A549 treated with RU486 at 1 μM for 4 hours (cell line): ENCODE measurements around the gene AGRP. TPM values are rescaled to one million over a fixed set of nuclear protein-coding genes. Genes with fewer than 3 reads are reported as not detected.

Experiments used
- total RNA-seq: library from RNA; stranded (reverse); fragments of 200-300 nt; extraction: Qiagen RNA extraction; gene quantifications from 5 replicates; pipeline ENCODE4 v1.2.3, GENCODE V29; 2022; ENCODE audit warnings: low read depth

Gene AGRP
- not detected in 5 replicates for total RNA-seq

GRCh38 chr16:67483150-67483549 is at the start of gene AGRP:
Gene AGRP, minus strand, starts transcription at chr16:67483547. Its CDS starts 149 bp downstream, at chr16:67483398.

DNA sequence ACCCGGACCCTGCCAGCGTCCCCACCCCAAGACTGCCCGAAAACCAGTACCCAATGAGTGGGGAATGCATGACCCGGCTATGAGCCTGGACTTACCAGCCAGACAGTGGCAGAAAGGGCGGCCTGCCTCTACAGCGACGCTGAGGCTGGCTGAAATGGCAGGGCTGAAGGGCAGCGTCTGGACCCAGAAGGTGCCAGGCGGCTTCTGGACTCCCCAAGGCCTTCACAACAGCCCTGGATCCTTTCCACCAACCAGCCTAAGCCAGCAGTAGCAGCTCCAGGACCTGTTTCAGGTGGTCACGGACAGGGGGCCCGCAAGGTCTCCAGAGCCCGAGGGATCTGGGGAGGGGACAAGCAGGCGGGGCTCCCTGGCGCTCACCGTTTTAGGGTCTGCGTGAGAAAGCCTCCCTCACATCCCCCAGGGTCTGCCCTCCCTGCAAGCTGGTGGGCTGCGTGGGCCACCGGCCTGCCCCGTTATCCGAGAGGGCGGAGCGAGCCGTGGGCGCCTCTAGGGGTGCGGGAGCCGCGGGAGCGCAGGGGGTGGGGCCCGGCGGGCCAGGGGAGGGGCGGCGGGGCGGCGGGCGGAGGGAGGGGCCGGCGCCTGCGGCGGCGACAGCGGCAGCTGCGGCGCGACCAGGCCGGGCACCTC is 45.0 kb upstream of the AGRP start, which contains the start of gene RIPOR1:
TSS of gene RIPOR1 (plus strand) at position 608 of the 648 bp plus-strand sequence. CDS start 9,618 bp downstream, outside the sequence.

GRCh38 chr16:67480833-67481560 is 2.4 kb downstream of the AGRP start, which contains the start of gene ATP6V0D1:
Gene ATP6V0D1, minus strand, starts transcription at chr16:67481157. Its CDS starts 71 bp downstream, at chr16:67481086.

Other genes with a start within 250 kb of the AGRP start
- 30.2 to 53.3 TPM (median 46.7 TPM) in 5 replicates for gene FHOD1, start 236.1 kb downstream of the AGRP start, total RNA-seq
- gene SLC9A5, start 234.6 kb downstream of the AGRP start, total RNA-seq: 0.89 to 1.6 TPM (median 1.4 TPM) in 5 replicates
- gene PLEKHG4, start 204.0 kb downstream of the AGRP start, total RNA-seq: 9.4 to 16.4 TPM (median 15.4 TPM) in 5 replicates
- 0.21 to 0.35 TPM (median 0.30 TPM) in 4 of 5 replicates, not detected in the other for gene KCTD19, start 156.8 kb downstream of the AGRP start, total RNA-seq
- gene LRRC36, start 156.7 kb downstream of the AGRP start, total RNA-seq: 0.13 to 0.20 TPM in 2 of 5 replicates, not detected in the others
- gene TPPP3, start 90.0 kb downstream of the AGRP start, total RNA-seq: 7.5 to 14.0 TPM (median 12.4 TPM) in 5 replicates
- gene ZDHHC1, start 67.1 kb downstream of the AGRP start, total RNA-seq: 5.3 to 7.6 TPM (median 6.5 TPM) in 5 replicates
- gene HSD11B2, start 52.4 kb downstream of the AGRP start, total RNA-seq: 1.2 to 1.8 TPM (median 1.7 TPM) in 5 replicates
- 96.3 to 122 TPM (median 110 TPM) in 5 replicates for gene ATP6V0D1, start 2.4 kb downstream of the AGRP start, total RNA-seq
- 33.1 to 44.1 TPM (median 37.1 TPM) in 5 replicates for gene RIPOR1, start 45.3 kb upstream of the AGRP start, total RNA-seq
- 28.6 to 39.1 TPM (median 38.0 TPM) in 5 replicates for gene CTCF, start 79.0 kb upstream of the AGRP start, total RNA-seq
- gene CARMIL2, start 161.6 kb upstream of the AGRP start, total RNA-seq: 1.0 to 2.0 TPM (median 1.7 TPM) in 5 replicates
- 23.8 to 36.1 TPM (median 33.6 TPM) in 5 replicates for gene ACD, start 176.7 kb upstream of the AGRP start, total RNA-seq
- gene PARD6A, start 177.4 kb upstream of the AGRP start, total RNA-seq: 1.2 to 2.1 TPM (median 1.7 TPM) in 5 replicates
- 9.4 to 11.1 TPM (median 10.4 TPM) in 5 replicates for gene ENKD1, start 183.2 kb upstream of the AGRP start, total RNA-seq
- 0.14 TPM in 1 of 5 replicates, not detected in the others for gene C16orf86, start 183.3 kb upstream of the AGRP start, total RNA-seq
- 16.9 to 17.9 TPM (median 17.0 TPM) in 5 replicates for gene GFOD2, start 235.8 kb upstream of the AGRP start, total RNA-seq